ENCODE measurements around the gene MOB3B.

Gene MOB3B

DNA sequence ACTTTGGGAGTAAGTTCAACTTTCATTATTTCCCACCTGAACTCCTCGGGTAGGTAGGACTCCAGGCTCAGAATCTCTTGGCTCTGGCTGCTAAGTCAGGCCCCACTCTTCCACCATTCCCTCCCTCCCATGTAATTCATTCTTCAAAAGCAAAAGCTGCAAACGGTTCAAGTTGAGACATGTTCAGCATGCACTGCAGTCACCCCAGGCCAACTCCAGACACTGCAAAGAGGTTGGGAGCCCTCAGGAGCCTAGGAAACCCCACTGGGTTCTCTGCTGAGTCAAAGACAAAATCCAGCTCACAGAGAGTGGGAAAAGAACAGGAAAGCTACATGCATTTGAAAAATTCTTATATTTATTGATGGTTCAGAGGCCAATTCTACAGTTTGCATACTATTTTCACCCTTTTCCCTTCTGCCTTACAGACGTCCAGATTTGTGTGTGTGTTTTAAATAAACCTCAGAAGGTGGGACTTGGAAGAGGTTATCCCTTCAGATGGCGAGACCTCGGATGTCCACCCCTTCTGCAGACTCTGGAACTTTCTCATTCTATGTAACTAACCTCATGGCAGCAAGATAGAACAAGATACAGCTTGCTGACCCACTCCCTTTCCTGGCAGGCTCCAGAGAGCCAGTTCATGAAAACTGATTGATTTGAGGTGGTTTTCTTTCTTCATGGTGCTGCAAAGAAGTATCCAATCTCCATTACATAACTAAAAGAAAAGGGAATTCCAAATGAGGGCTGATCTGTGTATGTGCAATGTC is 167.0 kb downstream of the MOB3B start:
- CTCF ChIA-PET, result interaction anchor here (0.8 kb wide), 1 partner anchor 29 kb away, joined by 3 read pairs; no protein-coding TSS in a partner anchor
- POLR2A ChIA-PET, result no interaction called here
- H3K4me3 ChIP-seq (ENCODE audit: low read depth, low read length), result no peak overlapping the region
- no peak for DNase-seq (ENCODE audit: low read depth, low spot score)
- TF ChIP-seq, protein P1, sequence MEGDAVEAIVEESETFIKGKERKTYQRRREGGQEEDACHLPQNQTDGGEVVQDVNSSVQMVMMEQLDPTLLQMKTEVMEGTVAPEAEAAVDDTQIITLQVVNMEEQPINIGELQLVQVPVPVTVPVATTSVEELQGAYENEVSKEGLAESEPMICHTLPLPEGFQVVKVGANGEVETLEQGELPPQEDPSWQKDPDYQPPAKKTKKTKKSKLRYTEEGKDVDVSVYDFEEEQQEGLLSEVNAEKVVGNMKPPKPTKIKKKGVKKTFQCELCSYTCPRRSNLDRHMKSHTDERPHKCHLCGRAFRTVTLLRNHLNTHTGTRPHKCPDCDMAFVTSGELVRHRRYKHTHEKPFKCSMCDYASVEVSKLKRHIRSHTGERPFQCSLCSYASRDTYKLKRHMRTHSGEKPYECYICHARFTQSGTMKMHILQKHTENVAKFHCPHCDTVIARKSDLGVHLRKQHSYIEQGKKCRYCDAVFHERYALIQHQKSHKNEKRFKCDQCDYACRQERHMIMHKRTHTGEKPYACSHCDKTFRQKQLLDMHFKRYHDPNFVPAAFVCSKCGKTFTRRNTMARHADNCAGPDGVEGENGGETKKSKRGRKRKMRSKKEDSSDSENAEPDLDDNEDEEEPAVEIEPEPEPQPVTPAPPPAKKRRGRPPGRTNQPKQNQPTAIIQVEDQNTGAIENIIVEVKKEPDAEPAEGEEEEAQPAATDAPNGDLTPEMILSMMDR (IDR thresholded peaks at IDR 0.05; ENCODE audit: insufficient read depth, low read length, missing control alignments), result no peak

DNA sequence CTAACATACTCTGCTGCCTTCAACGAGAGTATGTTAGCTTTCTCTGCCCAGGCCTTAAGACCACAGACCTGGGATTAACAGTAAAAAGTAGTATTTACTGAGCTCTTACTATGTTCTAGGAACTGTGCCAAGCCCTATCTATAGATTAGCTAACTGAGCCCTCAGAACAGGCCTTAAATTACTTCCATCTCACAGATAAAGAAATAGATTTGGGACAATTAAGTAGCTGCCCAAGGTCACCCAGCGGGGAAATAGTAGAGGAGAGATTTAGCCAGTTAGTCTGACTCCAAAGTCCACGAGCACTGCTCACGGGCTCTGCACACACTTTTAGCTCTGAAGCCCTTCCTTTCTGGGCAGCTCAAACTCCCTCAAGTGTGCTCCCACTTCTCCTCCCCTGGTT is 168.1 kb downstream of the MOB3B start:
- POLR2A ChIA-PET, result no interaction called here
- H3K4me3 ChIP-seq (ENCODE audit: low read depth, low read length), result no peak overlapping the region
- DNase-seq (ENCODE audit: low read depth, low spot score), result no peak
- TF ChIP-seq, protein P1 (IDR thresholded peaks at IDR 0.05; ENCODE audit: insufficient read depth, low read length, missing control alignments), result no peak
- CTCF ChIA-PET, result interaction anchor here (0.8 to 1.1 kb wide), 2 partner anchors 28 to 168 kb away, joined by 3 read pairs; partner anchors contain the start of gene MOB3B

DNA sequence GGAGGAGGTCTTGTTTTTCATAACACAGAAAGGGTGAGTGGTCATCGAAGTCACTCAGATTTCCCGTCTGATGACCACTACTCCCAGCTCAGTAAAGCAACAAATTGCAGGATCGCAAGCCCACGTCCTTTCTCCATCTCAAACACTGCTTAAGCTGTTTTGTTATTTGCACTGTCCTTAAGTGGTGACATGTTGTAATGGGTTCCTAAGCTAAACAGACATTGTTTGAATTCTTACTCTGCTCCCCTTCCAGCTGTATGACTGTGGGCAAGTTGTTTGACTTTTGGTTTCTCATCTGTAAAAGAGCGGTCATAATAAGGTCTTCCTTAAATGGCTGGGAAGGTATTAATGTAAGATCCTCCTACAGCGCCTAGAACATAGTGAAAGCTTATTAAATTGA is 169.9 kb downstream of the MOB3B start:
- TF ChIP-seq, protein P1 (IDR thresholded peaks at IDR 0.05; ENCODE audit: insufficient read depth, low read length, missing control alignments), result no peak
- ChIA-PET POLR2A (no interaction called here), CTCF (no interaction called here)
- no peak for DNase-seq (ENCODE audit: low read depth, low spot score)
- H3K4me3 ChIP-seq (ENCODE audit: low read depth, low read length), result no peak overlapping the region

DNA sequence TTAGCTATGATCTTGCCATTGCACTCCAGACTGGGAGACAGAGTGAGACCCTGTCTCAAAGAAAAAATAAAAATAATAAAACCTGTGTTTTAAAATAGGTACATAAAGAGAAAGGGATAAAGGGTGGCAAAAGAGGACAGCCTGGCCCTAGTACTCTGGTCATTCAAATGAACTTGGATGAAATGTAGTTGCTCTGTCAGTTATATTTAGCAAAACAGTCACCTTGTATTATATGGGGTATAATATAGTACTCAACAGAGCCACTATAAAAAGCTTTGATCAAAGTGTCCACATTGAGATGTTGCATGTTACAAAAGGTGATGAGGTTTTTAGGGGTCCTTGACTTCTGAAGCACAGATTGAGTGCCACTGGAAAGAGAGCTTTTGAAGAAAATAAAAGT is 171.6 kb downstream of the MOB3B start:
- ChIA-PET CTCF (interaction anchor here (0.7 kb wide), 1 partner anchor 25 kb away, joined by 3 read pairs; no protein-coding TSS in a partner anchor), POLR2A (no interaction called here)
- TF ChIP-seq, protein P1 (IDR thresholded peaks at IDR 0.05; ENCODE audit: insufficient read depth, low read length, missing control alignments), result no peak
- no peak overlapping the region for H3K4me3 ChIP-seq (ENCODE audit: low read depth, low read length)
- DNase-seq (ENCODE audit: low read depth, low spot score), result no peak

DNA sequence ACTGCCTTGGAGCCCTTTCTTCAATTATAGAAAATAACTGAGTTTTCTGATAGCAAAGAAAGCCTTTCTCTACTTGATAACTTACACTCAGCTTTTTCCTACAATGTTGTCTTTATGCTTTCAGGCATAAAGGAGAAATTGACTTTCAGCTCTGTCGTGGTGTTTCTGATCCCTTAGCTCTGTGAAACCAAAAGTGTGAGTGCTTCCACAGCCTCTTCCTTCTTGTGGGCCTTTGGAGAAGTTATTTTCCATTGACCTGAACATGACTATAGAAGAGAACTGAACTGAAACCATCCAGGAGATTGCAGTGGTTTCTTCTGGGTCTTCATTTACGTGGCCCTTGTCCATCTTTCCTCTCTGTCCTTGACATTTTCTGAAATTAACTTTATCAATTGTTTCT is 173.2 kb downstream of the MOB3B start:
- POLR2A ChIA-PET, result no interaction called here
- no peak overlapping the region for H3K4me3 ChIP-seq (ENCODE audit: low read depth, low read length)
- CTCF ChIA-PET, result no interaction called here
- TF ChIP-seq, protein P1 (IDR thresholded peaks at IDR 0.05; ENCODE audit: insufficient read depth, low read length, missing control alignments), result no peak
- DNase-seq (ENCODE audit: low read depth, low spot score), result no peak

DNA sequence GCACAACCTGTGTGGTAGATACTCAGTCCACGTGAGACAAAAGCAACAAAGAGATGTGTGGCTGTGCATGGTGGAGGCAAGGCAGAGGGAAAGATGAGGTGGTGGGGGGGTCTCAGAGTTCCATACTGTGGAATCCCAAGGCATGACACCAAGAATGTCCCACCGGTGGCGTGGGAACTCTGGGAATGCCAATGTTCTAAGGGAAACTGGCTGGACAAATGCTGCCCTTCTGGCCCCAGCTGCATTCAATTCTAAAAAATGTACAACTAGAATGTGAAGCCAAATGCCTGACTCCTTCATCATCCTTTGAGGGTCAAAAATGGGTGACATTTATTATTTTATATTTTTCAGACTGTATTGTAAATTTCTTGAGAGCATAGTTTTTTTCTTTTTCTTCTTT is 174.4 kb downstream of the MOB3B start:
- TF ChIP-seq, protein P1 (IDR thresholded peaks at IDR 0.05; ENCODE audit: insufficient read depth, low read length, missing control alignments), result no peak
- ChIA-PET POLR2A (no interaction called here), CTCF (no interaction called here)
- no peak overlapping the region for H3K4me3 ChIP-seq (ENCODE audit: low read depth, low read length)
- DNase-seq (ENCODE audit: low read depth, low spot score), result no peak

All from AG04449 (cell line).